GM12873 (cell line): ENCODE measurements around the gene PDE8A.

Experiments used
- CTCF ChIP-seq: IDR thresholded peaks from 2 replicates; pipeline ENCODE4 v1.5.1; 2012; ENCODE audit warnings: low read depth, mild to moderate bottlenecking, moderate library complexity, low read length, control low read depth; ENCODE audit not compliant: insufficient read depth; ENCODE audit errors: missing control alignments

PDE8A gene

GRCh38 chr15:85120351-85121113 is 138.9 kb downstream of the PDE8A start:
- TF ChIP-seq CTCF: no peak

GRCh38 chr15:85124173-85124572 is 142.5 kb downstream of the PDE8A start:
- TF ChIP-seq CTCF: no peak

GRCh38 chr15:85125056-85125661 is 143.5 kb downstream of the PDE8A start:
- TF ChIP-seq CTCF: no peak

GRCh38 chr15:85128621-85129020 is 147.0 kb downstream of the PDE8A start:
- no peak for TF ChIP-seq CTCF

GRCh38 chr15:85129881-85130280 is 148.2 kb downstream of the PDE8A start:
- TF ChIP-seq CTCF: no peak

- no peak for TF ChIP-seq CTCF
Observed at GRCh38 chr15:85131915-85132314, 150.3 kb downstream of the PDE8A start.

GRCh38 chr15:85133709-85134108 is 152.1 kb downstream of the PDE8A start:
- TF ChIP-seq CTCF: no peak
